ENCODE measurements around the gene SAMD4A.

- TF ChIP-seq FOXA1 (IDR thresholded peaks at IDR 0.05) (no peak), CTBP1 (IDR thresholded peaks at IDR 0.05; ENCODE audit: borderline replicate concordance) (no peak), TARDBP (IDR thresholded peaks at IDR 0.05) (no peak), FOXM1 (IDR thresholded peaks at IDR 0.05; ENCODE audit: borderline replicate concordance) (no peak), NFRKB (IDR thresholded peaks at IDR 0.05) (no peak), SUZ12 (IDR thresholded peaks at IDR 0.05) (no peak), SP1 (IDR thresholded peaks at IDR 0.05) (no peak), BHLHE40 (IDR thresholded peaks at IDR 0.05; ENCODE audit: borderline replicate concordance) (no peak), FOXK2 (IDR thresholded peaks at IDR 0.05) (no peak), ELF4 (IDR thresholded peaks at IDR 0.05) (no peak), L3MBTL2 (conservative IDR thresholded peaks at IDR 0.05) (no peak), ARNT (IDR thresholded peaks at IDR 0.05) (no peak), HDGF (IDR thresholded peaks at IDR 0.05; ENCODE audit: borderline replicate concordance) (no peak), LEF1 (IDR thresholded peaks at IDR 0.05; ENCODE audit: borderline replicate concordance) (no peak)
Observed at GRCh38 chr14:54747616-54748015, 180.7 kb downstream of the SAMD4A start.

All from HEK293T (cell line).